ENCODE data around the gene UST. TPM values are rescaled to one million over a fixed set of nuclear protein-coding genes. Genes with fewer than 3 reads are reported as not detected.

Gene UST
- total RNA-seq, 2 donors from 2014 or later, result 15.3 to 16.3 TPM

GRCh38 chr6:149060985-149061760, 314.3 kb downstream of the UST start:
- Mint-ChIP-seq H3K27ac (no peak overlapping the region), H3K9me3 (no peaks in the 10 kb centered on the region)
- WGBS, 2 experiments (ENCODE audit: insufficient coverage in 1 of 2, insufficient read length in 1 of 2), result 91 to 92% methylated on average over 11 to 12 of the region's 12 CpGs

GRCh38 chr6:149061930-149062329, 315.1 kb downstream of the UST start:
- Mint-ChIP-seq H3K27me3 (ENCODE audit: insufficient read depth) (no peaks in the 10 kb centered on the region), H3K27ac (no peak overlapping the region), H3K9me3 (no peaks in the 10 kb centered on the region), H3K4me1 (peaks cover 10% of the 10 kb centered on the region), H3K4me3 (no peak overlapping the region), H3K36me3 (ENCODE audit: low read depth) (no peaks in the 10 kb centered on the region)
- H3K27ac ChIP-seq (ENCODE audit: low read depth, low read length), result no peak overlapping the region
- H3K9ac ChIP-seq (ENCODE audit: extremely low read depth, low read length, poor library complexity, severe bottlenecking), result no peak overlapping the region
- no peaks in the 10 kb centered on the region for H3K9me3 ChIP-seq (ENCODE audit: control insufficient read depth, low read length)
- TF ChIP-seq CTCF (conservative IDR thresholded peaks at IDR 0.05), result no peak
- H3K4me1 ChIP-seq (ENCODE audit: control insufficient read depth, insufficient read depth, low read length), result peaks cover 6% of the 10 kb centered on the region
- H3K27me3 ChIP-seq (ENCODE audit: control insufficient read depth, insufficient read depth, low read length, poor library complexity, severe bottlenecking), result no peaks in the 10 kb centered on the region
- no peak for DNase-seq
- no peaks in the 10 kb centered on the region for H3K36me3 ChIP-seq (ENCODE audit: control insufficient read depth, insufficient read depth, low read length)
- H3K4me3 ChIP-seq (ENCODE audit: low read length), result no peak overlapping the region
- 79 to 100% methylated on average over 2 of the region's 2 CpGs for WGBS, 2 experiments (ENCODE audit: insufficient coverage in 1 of 2, insufficient read length in 1 of 2)

More at GRCh38 chr6:149060985-149061760, 314.3 kb downstream of the UST start:
- Histone ChIP-seq H3K9ac (ENCODE audit: extremely low read depth, low read length, poor library complexity, severe bottlenecking) (no peak overlapping the region), H3K27me3 (ENCODE audit: control insufficient read depth, insufficient read depth, low read length, poor library complexity, severe bottlenecking) (no peaks in the 10 kb centered on the region), H3K27ac (ENCODE audit: low read depth, low read length) (no peak overlapping the region), H3K36me3 (ENCODE audit: control insufficient read depth, insufficient read depth, low read length) (no peaks in the 10 kb centered on the region), H3K4me3 (ENCODE audit: low read length) (no peak overlapping the region), H3K4me1 (ENCODE audit: control insufficient read depth, insufficient read depth, low read length) (peaks cover 6% of the 10 kb centered on the region), H3K9me3 (ENCODE audit: control insufficient read depth, low read length) (no peaks in the 10 kb centered on the region)
- Mint-ChIP-seq H3K36me3 (ENCODE audit: low read depth) (no peaks in the 10 kb centered on the region), H3K27me3 (ENCODE audit: insufficient read depth) (no peaks in the 10 kb centered on the region), H3K4me1 (peaks cover 10% of the 10 kb centered on the region), H3K4me3 (no peak overlapping the region)
- DNase-seq, result no peak
- no peak for TF ChIP-seq CTCF (conservative IDR thresholded peaks at IDR 0.05)

DNA sequence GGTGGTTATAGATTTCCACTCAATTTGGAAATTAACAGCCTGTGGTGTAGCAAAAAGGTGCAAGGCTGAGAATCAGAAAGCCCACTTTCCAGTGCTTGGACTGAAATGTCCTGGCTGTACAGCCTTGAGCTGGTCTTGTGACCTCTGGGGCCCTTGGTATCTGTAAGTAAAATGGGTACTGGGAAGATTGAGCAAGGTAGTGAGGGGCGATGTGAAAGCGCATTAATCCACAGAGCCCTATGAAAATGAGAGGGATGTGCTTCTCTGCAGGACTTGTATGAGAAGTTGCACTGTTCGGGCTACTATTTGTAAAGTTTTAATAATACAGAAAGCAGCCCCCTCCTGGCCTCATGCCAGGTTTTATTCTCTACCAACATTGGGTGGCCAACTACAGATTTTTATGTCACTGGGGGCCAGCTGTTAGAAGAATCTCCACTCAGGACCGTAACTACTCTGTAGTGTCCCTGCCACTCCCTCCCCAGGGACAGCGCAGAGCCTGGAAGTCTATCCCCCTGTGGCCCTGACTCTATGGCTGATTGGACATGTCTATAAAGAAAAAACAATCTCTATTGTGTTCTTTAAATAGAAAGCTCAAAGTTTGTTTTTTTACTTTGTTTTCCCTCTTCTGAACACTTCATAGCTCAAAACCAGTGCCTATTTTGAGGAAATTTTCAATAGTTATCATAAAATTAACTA, 316.0 kb downstream of the UST start:
- TF ChIP-seq CTCF (conservative IDR thresholded peaks at IDR 0.05), result no peak
- Mint-ChIP-seq H3K4me1 (peaks cover 10% of the 10 kb centered on the region), H3K9me3 (no peaks in the 10 kb centered on the region), H3K4me3 (no peak overlapping the region), H3K36me3 (ENCODE audit: low read depth) (no peaks in the 10 kb centered on the region), H3K27ac (no peak overlapping the region), H3K27me3 (ENCODE audit: insufficient read depth) (no peaks in the 10 kb centered on the region)
- Histone ChIP-seq H3K9me3 (ENCODE audit: control insufficient read depth, low read length) (no peaks in the 10 kb centered on the region), H3K4me3 (ENCODE audit: low read length) (no peak overlapping the region), H3K4me1 (ENCODE audit: control insufficient read depth, insufficient read depth, low read length) (peaks cover 6% of the 10 kb centered on the region), H3K36me3 (ENCODE audit: control insufficient read depth, insufficient read depth, low read length) (no peaks in the 10 kb centered on the region), H3K9ac (ENCODE audit: extremely low read depth, low read length, poor library complexity, severe bottlenecking) (no peak overlapping the region), H3K27me3 (ENCODE audit: control insufficient read depth, insufficient read depth, low read length, poor library complexity, severe bottlenecking) (no peaks in the 10 kb centered on the region), H3K27ac (ENCODE audit: low read depth, low read length) (no peak overlapping the region)
- DNase-seq, result no peak
- WGBS, 2 experiments (ENCODE audit: insufficient coverage in 1 of 2, insufficient read length in 1 of 2), result 90 to 96% methylated on average over 3 to 5 of the region's 5 CpGs
